ENCODE data around the gene TRAPPC12.

DNA sequence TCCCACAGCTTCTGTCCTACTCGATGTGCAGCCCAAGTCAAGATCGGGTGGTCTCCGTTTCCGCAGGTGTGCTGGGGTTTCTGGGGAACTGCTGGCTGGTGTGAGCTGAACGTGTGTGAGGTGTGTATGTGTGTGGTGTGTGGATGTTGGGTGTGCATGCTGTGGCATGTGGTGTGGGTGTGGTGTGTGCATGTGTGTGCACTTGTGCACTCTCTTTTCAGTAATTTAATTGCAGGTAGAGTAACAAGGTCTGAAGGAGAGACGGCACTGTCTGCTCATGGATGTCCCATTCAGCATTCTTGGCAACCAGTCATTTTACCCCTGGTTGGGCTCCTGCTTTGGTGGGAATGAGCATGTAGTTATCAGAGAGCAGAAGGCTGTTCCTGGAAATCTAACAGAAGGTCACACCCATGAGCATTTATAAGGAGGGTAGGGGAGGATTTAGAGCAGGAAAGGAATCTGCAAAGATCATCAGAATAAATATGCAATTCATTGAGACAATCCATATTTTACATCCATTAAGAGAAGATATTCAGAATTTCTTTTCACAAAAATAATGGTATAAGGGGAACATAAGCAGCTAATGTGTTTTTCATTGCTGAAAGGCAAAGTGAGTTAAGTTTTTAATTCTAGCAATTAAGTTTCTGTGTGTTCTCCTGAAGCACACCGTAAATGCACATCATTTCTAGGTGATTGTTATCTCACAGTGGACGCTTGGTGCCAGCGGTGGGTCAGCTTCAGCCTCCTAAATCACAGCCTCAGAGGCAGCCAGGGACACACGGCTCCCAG is 79.1 kb downstream of the TRAPPC12 start:
- no peak for TF ChIP-seq EZH2phosphoT487 (IDR thresholded peaks at IDR 0.05; ENCODE audit: borderline replicate concordance, low read length)
- TF ChIP-seq, protein P1, sequence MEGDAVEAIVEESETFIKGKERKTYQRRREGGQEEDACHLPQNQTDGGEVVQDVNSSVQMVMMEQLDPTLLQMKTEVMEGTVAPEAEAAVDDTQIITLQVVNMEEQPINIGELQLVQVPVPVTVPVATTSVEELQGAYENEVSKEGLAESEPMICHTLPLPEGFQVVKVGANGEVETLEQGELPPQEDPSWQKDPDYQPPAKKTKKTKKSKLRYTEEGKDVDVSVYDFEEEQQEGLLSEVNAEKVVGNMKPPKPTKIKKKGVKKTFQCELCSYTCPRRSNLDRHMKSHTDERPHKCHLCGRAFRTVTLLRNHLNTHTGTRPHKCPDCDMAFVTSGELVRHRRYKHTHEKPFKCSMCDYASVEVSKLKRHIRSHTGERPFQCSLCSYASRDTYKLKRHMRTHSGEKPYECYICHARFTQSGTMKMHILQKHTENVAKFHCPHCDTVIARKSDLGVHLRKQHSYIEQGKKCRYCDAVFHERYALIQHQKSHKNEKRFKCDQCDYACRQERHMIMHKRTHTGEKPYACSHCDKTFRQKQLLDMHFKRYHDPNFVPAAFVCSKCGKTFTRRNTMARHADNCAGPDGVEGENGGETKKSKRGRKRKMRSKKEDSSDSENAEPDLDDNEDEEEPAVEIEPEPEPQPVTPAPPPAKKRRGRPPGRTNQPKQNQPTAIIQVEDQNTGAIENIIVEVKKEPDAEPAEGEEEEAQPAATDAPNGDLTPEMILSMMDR (IDR thresholded peaks at IDR 0.05; ENCODE audit: low read depth, low read length, poor library complexity, severe bottlenecking) = no peak
